Stomach (tissue), 4 donors: ENCODE results near the gene C22orf42.

Experiments
- EP300 ChIP-seq: sonication (generic); formaldehyde crosslinking; IDR thresholded peaks from one replicate; pipeline ENCODE4 v1.6.1; 2017; ENCODE audit warnings: antibody characterized with exemption
- POLR2A ChIP-seq, 4 donors: fragments of 450-650 bp; IDR thresholded peaks; one replicate each; pipeline ENCODE4 v1.6.1; 2016; ENCODE audit warnings: antibody characterized with exemption in 4 of 4, control low read depth in 2 of 4, mild to moderate bottlenecking in 1 of 4, moderate library complexity in 1 of 4
- POLR2AphosphoS5 ChIP-seq, 3 donors: sonication (generic); formaldehyde crosslinking; IDR thresholded peaks; one replicate each; pipeline ENCODE4 v1.6.1; 2016; ENCODE audit warnings: antibody characterized with exemption in 3 of 3
- TF ChIP-seq, protein P1 (sequence below), 7 experiments: fragments of 450-650 bp in 4 of 7; fragments of 200-600 bp in 3 of 7; sonication (generic) in 3 of 7; IDR thresholded peaks; one replicate each; pipeline ENCODE4 v1.5.1; 2016 to 2019; ENCODE audit warnings: antibody characterized with exemption in 7 of 7, control low read depth in 2 of 7, mild to moderate bottlenecking in 1 of 7

DNA sequence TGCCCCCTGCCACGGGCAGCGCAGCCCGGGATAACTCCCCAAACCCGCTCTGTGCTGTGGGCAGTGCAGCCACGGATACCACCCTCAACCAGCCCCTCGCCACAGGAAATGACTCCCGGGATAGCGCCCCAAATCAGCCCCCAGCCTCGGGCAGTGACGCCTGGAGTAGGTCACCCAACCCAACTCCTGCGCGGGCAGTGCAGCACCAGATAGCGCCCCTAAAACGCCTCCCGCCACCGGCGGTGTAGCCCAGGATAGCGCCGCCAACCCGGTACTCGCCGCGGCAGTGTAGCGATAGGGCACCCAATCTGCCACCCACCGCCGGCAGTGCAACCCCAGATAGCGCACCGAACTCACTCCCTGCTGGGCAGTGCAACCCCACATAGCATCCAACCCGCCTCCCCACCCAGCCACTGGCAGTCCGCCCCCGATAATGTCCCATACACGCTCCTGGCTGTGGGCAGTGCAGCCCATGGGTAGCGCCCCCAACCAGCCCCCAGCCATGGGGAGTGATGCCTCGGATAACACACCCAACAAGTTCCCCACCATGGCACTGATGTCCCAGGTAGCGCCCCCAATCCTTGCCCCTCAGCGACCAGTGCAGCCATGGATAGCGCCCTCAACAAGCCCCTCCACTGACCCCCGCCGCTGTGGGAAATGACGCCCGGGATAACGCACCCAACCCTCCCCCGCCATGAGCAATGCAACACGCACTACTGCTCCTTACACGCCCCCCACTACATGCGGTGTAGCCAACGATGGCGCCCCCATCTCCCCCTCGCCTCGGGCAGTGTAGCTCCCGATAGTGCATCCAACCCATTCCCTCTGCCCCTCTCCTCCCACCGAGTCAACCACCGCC, 44.3 kb upstream of the C22orf42 start:
- TF ChIP-seq, protein P1, sequence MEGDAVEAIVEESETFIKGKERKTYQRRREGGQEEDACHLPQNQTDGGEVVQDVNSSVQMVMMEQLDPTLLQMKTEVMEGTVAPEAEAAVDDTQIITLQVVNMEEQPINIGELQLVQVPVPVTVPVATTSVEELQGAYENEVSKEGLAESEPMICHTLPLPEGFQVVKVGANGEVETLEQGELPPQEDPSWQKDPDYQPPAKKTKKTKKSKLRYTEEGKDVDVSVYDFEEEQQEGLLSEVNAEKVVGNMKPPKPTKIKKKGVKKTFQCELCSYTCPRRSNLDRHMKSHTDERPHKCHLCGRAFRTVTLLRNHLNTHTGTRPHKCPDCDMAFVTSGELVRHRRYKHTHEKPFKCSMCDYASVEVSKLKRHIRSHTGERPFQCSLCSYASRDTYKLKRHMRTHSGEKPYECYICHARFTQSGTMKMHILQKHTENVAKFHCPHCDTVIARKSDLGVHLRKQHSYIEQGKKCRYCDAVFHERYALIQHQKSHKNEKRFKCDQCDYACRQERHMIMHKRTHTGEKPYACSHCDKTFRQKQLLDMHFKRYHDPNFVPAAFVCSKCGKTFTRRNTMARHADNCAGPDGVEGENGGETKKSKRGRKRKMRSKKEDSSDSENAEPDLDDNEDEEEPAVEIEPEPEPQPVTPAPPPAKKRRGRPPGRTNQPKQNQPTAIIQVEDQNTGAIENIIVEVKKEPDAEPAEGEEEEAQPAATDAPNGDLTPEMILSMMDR (IDR thresholded peaks at IDR 0.05) = no peak
- TF ChIP-seq POLR2A (IDR thresholded peaks at IDR 0.05) = no peak
- TF ChIP-seq EP300 = no peak
- no peak for TF ChIP-seq POLR2AphosphoS5 (IDR thresholded peaks at IDR 0.05)
